GM19043 (cell line): Measurements from ENCODE around the gene CDH13.

Experiments
- ATAC-seq: cut with Tn5 transposase; IDR thresholded peaks from one replicate; pipeline ENCODE4 v1.9.1; 2021; ENCODE audit warnings: low read depth; ENCODE audit not compliant: unreplicated experiment

Gene CDH13

DNA sequence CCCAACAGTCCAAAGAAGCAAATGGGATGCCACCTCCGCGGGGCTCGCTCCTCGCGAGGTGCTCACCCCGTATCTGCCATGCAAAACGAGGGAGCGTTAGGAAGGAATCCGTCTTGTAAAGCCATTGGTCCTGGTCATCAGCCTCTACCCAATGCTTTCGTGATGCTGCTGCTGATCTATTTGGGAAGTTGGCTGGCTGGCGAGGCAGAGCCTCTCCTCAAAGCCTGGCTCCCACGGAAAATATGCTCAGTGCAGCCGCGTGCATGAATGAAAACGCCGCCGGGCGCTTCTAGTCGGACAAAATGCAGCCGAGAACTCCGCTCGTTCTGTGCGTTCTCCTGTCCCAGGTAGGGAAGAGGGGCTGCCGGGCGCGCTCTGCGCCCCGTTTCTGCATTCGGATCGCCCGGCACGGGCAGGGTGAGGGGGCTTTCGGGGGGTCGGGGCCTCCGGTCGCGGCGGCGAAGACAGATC lies at the start of gene CDH13:
CDH13 (plus strand) TSS at position 179 of the 471 bp plus-strand sequence.
- ATAC-seq: no peak

DNA sequence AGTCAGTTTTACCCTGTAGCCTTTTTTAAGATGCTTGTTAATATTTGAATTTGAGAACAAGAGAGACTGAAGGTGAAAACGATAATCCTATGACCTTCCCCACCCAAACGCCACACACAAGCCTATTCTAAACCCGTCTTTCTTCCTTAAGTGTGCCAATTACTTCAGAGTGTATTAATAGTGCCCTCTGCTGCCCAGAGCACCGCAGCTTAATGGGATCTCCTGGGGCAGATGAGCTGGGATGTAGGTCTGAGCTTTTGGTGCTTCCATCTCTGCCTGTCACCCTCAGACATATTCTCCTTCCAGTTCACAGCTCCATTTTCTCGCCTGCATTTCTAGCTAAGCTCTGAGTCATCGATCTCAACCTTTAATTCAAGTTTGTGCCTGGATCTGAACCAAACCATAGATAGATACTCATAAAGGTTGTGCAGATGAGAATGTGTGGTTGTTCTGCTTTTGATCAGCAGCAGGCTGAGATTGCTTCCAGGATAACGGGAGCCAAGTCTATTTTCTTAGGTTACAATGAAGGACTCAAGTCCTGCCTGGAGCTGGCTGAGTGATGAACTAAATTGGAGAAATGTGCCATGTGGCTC lies 46.4 kb upstream of the CDH13 start:
- ATAC-seq: no peak

DNA sequence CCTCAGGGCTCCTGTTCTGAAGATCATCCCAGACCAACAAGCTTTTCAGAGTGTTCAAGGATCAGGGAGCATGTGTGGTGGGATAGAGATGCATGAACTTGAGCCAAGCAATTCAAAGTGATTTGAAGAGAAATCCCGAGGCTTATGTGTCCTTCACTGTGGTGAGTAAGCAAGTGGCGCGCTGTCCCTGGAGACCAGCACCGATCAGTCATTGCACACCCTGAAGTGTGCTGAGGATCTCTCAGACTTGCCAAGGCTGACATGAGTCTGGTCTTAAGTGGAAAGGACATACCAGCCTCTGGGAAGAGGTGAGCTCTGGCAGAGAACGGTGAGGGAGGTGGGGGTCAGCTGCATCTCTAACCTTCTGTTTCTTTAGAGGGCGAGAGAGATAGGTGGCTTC lies 43.8 kb upstream of the CDH13 start:
- ATAC-seq: no peak

DNA sequence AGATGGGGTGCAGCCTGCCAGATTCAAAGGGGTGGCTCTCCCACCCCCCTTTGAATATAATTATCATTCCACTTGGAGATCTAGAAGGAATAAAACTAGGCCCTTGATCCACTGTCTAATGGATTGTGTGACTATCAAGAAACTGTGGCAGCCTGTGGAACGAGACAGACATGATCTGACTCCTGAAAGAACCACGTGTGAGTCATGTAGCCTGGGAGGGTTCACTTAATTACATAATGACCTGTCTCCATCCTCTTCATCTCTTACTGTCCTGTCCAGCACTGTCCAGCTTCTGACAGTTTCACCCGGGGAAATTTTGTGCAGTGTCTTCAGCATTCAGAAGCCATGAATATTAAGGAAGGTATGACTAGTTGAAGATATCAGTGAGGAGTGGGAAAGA lies 43.3 kb upstream of the CDH13 start:
- no peak for ATAC-seq

DNA sequence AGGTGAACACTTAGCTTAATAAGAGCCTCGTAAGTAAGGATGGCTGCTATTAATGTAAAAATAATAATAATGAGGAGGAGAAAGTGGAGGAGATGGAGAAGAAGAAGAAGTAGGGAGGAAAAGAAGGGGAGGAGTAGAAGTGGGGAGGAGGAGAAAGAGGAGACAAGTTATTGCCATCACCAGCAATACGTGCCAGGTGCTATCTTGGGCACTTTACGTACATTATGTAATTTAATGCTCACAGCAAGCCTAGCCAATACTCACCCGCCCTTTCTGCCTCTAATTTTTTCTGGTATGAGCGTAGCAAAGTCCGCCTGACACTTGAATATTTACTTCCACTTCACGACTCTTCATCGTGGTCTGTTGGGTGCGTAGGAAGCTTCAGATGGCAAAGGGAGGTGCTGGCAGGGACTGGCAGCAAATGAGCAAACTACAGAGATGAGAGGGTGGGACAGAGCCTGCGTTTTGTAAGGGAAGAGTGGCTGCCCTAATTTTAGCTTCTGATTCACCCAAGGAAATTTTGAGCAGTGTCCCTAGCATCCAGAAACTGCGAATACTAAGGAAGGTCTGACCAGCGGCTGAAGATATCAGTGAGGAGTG lies 42.1 kb upstream of the CDH13 start:
- ATAC-seq: no peak

DNA sequence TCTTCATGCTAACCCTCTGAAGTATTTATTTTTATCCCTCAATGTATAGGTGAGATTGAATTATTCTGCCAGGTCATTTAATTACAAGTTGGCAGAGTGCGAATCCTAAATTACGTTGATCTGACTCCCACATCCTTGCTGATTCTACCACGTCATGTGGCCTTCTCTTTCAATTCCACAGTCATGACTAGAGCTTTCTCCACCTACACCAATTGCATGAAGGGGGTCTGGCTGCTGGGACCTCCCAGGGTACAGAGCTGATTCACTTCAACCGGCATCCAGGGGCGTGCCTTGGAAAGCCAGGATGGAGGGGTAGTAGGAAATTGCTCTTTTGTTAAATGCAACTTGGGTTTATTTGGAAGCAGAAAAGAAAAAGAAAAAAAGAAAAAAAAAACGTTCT lies 41.1 kb upstream of the CDH13 start:
- no peak for ATAC-seq

DNA sequence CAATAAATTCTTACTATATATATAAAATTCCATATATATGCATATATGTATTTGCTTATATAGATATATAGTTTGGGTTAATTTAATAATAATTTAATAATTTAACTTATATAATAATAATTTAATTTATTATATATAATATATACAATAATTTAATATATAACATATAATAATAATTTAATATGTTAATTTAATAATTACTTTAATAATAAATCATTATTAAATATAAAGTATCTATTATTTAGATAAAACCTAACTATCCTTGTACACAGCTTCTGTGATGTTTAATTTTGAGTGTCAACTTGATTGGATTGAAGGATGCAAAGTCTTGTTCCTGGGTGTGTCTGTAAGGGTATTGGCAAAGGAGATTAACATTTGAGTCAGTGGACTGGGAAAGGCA lies 40.6 kb upstream of the CDH13 start:
- ATAC-seq: no peak

DNA sequence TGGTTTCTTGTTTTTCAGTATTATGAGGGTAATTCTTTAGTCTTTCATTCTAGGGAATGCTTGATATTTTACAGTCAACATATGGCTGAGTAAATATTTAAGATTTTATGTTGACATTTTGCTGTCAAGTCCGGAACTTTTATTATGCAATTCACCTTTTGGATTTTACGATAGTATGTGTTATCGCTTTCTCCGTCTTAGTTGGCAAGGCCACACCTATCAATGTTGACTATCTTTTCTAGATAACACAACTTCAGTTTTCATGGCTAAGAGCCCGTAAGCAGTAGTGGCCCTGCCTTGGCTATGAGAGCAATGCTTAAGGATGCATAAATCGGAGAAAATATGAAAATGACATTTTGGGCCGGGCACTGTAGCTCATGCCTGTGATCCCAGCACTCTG lies 39.5 kb upstream of the CDH13 start:
- no peak for ATAC-seq

DNA sequence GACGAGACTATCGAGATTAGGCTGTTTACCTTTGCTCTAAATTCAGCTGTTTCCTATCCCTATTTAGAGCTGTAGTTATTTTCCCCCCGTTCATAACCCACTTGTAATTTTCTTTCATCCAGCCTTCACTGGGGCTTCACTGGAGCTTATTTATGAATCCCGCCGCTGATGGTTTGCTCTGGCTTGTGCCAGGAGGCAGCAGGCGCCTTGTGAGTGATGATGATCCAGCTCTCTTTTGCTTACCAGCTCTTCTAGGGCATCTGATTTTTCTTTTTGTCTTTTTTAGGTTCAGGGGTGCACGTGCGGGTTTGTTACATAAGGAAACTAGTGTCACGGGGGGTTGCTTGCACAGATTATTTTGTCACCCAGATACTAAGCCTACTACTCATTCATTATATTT lies 37.4 kb upstream of the CDH13 start:
- no peak for ATAC-seq

DNA sequence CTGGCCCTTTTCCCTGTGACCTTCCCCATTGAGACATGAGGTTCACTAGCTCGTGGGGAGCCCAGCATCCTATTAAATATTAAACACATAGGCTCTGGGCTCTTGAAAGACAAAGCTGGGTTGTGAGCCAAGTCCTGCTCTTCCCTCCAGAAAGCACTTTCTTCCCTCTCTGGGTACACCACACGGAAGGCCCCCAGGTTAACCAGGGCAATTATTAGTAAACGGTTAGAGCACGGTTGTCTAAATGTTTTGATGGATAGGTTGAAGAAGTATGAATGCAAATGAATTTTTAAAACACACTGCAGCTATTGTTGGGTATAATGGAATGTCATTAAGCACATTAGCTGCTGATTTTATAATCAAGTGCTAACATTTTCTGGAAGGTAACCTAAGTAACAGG lies 32.7 kb upstream of the CDH13 start:
- ATAC-seq: no peak

DNA sequence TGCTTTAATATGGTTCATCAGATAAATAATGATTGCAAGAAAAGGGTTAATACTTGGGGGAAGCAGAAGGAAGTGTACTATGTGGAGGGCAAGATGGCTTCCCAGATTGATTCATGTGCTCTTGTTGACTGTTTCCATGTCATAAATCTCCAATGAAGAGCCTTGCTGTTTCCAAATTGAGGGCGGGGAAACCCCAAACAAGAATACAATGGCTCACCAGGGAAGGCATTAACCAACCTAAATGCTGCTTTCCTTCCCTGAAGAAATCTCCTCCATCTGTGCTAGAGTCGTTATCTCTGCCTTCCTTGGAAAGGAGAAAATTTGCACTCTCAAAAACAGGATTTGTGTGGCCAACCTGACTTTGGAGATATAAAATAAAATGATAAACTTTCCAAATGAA lies 28.0 kb upstream of the CDH13 start:
- no peak for ATAC-seq

DNA sequence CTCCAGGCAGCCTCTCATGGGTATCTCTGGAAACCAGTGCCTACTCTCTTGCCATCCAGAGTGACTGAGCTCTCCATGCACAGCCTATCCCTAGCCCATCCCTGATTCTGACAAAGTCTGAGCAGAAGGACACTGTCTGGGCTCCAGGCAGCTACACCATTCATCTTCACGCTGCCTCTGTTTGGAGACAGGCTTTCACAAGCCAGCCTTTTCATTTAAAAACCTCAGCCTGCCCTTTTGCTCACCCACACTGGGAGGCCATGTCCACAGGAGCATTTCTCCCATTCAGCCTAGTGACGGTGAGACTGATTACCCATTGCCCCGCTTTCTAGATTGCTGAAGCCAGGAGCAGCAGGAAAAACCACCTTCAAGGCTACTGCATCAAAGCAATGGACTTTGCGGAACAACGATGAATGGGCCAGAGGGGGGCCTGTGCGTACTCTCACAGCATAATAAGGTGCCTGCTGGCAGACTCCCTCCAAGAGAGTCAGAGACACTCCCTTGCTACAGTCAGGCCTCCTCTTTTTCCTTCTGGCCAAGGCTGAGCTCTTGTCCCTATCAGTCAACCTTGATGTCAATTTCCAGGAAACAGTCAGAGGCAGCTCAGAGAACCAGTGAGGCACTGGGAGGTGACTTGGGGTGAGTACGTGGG lies 24.7 kb upstream of the CDH13 start:
- no peak for ATAC-seq

DNA sequence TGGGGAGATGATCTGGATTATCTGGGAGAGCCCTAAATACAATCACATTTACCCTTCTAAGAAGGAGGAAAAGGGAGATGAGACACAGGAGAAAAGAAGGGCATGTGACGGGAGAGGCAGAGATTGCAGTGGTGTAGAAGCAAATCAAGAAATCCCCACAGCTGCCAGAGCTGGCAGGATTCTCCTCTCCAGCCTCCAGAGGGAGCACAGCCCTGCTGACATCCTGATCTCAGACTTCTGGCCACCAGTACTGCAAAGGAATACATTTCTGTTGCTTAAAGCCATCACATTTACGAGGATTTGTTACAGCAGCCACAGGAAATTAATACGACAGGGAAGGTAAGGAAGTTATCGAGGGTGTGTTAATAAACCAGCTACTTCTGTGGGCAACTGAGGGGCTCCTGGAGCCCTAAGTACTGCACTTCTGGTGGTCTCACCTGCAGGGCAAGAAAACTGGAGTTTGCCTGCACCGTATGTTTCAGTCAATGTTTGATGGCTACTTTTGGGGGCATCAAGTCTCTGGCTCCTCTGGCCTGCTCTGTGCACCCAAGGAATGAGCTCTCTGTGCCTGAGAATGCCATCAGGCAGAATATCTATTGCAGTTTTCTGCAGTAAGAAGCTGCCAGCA lies 22.9 kb upstream of the CDH13 start:
- ATAC-seq: no peak

DNA sequence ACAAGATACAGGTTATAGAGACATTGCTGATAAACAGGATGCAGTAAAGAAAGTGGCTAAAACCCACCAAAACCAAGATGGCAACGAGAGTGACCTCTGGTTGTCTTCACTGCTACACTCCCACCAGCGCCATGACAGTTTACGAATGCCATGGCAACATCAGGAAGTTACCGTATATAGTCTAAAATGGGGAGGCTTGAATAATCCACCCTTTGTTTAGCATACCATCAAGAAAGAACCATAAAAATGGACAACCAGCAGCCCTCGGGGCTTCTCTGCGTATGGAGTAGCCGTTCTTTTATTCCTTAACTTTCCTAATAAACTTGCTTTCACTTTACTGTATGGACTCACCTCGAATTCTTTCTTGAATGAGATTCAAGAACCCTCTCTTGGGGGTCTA lies 21.7 kb upstream of the CDH13 start:
- no peak for ATAC-seq

DNA sequence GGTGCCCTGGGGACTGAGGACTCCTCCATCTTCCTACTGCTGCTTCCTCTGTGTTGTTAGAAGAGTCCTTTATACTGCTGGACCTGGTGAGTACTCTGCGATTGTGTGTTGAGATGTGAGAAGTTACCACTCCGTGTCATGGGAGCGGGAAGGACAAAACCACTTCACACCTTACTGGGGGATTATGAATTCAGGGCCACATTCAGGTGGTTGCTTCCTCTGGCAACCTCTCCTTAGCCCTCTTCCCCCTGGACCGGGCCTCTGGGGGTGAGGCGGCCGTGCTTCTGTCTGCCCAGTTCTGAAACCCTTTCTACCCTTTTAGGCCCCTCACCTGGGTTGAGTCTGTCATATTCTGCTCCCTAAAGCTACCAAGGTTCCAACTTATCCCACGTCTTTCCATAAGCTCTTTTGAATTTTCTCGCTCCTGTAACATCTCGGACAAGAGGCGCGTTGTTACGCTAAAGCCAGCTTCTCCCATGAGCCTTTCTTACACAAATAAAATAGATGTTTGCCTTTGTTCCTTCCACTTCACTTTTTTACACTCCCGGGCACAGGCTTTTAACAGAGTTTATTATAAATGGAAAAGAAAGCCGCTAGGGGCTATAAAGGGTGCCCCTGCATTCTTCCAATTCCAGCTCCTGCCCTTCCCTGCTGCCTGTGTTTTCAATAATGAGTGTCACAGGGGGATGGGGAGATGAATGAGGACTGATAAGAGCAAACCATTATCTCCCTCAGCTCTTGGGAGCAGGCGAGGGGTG lies 20.7 kb upstream of the CDH13 start:
- ATAC-seq: no peak

DNA sequence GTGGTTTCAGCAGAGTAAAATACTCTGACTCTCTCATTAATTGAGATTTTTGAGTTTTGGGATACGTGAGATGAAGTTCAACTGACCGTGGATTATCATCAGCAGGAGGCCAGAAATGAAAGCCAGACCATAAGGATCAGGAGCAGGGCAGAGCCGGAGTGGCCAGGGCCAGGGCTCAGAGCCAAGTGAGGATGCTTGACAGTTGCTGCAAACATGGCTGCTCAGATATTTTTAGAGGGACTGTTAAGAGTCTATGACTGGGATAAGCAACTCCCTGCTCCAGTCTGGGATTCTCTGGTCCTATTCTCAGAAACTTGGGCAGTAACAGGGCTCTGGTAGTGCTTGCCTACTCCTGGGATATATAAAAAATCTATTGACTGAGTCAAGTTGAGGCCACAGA lies 17.6 kb upstream of the CDH13 start:
- ATAC-seq: no peak

DNA sequence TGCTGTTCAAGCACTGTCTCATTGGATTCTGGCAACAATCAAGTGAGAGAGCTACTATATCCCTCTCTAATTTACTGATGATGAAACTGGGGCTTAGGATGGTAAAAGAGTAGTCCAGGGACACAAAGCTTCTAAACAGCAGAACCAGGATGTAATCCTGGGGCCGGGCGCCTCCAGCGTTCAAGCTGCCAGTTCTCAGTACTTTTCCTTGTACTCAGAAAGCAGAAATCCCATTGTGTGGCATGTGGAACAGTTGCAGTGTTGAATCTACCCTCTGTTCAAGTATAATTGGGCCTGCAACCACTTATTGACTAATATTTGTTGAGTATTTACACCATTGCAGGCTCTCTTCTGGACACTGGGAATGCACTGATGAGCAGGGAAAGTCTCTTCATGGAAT lies 14.5 kb upstream of the CDH13 start:
- no peak for ATAC-seq

DNA sequence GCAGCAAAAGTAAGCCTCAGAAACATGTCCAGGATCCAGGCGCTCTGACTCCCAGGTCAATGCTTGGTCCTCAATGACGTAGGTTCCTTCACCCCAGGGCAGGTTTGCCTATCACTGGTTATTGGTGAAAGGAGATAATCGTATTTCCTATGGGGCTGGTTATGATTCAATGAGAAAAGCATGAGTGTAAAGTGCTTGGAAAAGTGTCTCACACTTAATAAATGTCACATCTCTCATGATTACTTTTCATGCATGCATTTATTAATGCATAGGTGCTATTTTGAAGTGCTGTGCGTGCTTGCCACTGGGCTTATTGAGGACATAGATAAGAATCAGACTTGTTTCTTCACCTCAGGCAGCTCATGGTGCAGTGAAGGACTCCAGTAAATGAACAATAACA lies 10.4 kb upstream of the CDH13 start:
- ATAC-seq: no peak

DNA sequence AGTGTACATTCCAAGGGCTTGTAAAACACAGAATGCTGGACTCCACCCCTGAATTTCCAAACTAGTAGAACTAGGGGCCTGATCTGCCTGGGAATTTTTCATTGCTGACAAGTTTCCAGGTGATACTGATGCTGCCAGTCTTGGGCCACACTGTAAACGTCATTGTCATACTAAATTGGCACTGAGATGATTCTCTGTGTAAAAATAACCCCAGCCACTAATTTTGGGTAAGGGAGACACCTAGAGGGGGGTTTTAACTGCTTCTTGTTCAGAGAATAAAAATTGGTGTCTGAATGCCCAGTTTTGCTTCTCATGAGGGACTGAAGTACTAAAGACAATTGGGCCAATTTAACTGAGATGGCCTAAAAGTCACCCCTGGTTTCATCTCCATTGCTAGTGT lies 5.0 kb upstream of the CDH13 start:
- ATAC-seq: no peak

DNA sequence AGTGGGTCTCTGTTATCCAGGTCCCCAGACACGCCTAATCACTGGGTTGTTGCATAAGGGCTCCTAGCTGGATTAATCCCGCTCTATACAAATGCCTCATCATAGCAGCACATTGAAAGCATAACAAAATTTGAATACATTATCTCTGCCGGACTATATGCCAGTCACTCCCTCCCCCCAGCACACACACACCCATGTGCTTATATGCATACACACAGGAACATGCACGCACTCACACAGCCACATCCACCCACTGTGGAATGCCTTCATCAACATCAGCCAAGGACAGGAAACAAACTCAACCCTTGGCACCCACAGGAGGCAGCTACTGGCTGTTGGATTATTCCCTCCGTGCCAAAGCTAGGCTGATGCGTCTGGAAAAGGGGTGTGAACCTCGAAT lies 3.5 kb upstream of the CDH13 start:
- ATAC-seq: no peak
